GM21528 (cell line): Measurements from ENCODE around the gene MAST4.

Source experiments
- ATAC-seq: cut with Tn5 transposase; IDR thresholded peaks from one replicate; pipeline ENCODE4 v1.9.1; 2021; ENCODE audit warnings: mild to moderate bottlenecking, moderate library complexity; ENCODE audit not compliant: unreplicated experiment, low FRiP score

The MAST4 gene

DNA sequence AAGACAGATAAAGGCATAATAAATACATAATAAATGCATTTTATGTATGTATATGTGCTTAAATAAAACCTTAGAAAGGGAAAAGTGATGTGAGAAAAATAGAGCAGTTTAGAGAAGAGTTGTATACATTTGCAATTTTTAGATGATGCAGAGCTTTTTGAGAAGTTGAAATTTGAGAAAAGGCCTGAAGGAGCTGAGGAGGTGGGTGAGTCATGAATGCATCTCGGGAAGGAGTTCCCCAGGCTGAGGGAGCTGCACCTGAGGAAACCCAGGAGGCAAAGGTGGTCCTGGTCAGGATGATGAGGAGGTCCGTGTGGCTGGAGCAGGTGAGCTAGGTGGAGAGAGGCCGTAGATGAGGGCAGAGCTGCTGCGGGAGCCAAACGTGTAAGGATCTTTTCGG lies 617.8 kb downstream of the MAST4 start:
- no peak for ATAC-seq

DNA sequence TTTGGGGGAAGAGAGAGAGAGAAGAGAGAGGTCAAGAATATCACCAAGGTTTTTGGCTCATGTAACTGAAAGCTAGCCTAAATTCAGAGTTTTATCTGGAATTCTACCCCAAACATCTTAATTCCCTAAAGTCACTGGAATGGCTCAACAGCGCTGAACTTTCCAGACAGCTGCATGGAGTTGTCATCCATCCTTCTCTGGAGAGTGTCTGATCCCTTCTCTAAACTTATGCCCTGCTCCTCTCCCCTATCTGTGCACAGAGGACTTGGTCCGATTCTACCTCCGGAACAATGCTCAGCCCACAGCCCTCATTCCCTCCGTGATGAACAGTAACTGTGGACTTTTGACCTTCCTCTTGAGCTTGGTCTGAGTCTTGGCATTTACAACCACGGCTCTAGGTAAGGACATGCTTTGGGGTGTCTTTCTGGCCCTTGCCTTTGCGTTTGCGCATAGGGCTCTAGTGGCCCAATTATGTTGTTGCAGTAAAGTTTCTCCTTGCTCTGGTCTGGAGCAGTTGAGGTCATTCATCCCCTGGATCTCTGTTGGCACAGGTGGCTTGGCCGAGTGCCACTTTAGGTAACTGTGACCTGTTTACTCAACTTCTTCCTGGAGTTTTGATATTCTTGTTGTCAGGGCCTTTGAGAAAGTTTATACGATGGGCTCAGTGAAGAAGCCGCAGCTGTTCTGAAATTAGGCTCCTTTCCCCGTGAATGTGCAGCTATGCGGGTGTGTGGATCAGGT lies 618.7 kb downstream of the MAST4 start:
- ATAC-seq: no peak

GRCh38 chr5:67215519-67216471 lies 619.6 kb downstream of the MAST4 start:
- peak; percentile 100 for ATAC-seq

GRCh38 chr5:67216564-67216963 lies 620.4 kb downstream of the MAST4 start:
- no peak for ATAC-seq
